Measurements from ENCODE around the gene MSL3B.

MSL3B gene

DNA sequence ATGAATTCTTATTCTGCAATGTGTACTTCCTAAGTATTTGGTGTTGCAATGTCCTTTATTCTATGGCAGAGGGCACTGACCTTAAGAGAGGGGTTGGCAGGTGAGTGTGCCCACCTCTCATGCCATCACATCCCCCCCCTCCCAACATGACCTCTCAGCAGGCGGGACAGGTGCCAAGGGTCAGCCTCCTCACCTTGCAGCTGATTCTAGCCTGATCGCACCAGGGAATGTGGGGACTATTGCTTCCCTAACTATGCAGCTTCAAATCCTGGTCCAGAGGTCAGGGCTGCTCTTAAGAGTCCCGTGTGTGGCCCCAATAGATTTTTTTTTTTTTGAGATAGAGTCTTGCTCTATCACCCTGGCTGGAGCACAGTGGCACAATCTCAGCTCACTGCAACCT lies 23.4 kb downstream of the MSL3B start:
- DNase-seq (ENCODE audit: low spot score), result no peak
- in situ Hi-C loops (cut with MboI; ENCODE audit: low pct_unique_long_range_greater_than_20kb, low sequenced_read_pairs, unreplicated experiment), result no loop called here
- TF ChIP-seq, protein P1, sequence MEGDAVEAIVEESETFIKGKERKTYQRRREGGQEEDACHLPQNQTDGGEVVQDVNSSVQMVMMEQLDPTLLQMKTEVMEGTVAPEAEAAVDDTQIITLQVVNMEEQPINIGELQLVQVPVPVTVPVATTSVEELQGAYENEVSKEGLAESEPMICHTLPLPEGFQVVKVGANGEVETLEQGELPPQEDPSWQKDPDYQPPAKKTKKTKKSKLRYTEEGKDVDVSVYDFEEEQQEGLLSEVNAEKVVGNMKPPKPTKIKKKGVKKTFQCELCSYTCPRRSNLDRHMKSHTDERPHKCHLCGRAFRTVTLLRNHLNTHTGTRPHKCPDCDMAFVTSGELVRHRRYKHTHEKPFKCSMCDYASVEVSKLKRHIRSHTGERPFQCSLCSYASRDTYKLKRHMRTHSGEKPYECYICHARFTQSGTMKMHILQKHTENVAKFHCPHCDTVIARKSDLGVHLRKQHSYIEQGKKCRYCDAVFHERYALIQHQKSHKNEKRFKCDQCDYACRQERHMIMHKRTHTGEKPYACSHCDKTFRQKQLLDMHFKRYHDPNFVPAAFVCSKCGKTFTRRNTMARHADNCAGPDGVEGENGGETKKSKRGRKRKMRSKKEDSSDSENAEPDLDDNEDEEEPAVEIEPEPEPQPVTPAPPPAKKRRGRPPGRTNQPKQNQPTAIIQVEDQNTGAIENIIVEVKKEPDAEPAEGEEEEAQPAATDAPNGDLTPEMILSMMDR (IDR thresholded peaks at IDR 0.05; ENCODE audit: extremely low read depth, insufficient read depth, missing control alignments), result no peak

DNA sequence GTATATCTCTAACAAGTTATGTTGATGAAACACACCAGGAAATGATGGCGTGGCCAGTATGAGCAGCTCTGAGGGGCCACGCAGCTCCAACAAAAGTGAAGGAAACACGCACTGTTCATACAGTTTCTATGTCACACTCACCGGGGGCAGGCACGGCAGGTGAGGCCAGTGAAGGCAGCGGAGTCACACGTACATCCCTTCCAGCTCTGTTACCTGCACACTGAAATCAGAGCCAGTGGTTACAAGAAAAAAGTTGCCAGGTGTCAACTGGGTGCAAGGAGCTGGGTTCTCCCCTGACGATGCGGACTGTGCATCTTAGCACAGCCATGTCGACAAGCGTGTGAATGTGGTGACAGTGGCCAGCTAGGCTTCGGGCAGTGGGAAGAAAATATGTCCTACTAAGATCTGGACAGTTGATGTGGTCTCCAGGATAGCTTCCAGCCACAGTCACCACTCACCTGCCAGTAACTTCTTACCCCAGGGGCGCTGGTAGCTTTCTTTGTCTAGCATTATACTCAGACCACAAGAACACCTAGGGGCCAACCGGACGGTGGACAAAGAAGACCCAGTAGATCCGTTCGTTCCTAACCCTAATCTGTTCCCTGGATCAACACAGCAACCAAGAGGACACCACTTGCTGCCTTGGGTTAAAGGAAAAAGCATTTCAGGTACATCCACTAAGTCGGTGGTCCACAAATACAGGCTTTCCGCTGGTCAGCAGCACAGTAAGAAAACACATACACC lies 23.9 kb downstream of the MSL3B start:
- in situ Hi-C loops (cut with MboI; ENCODE audit: low pct_unique_long_range_greater_than_20kb, low sequenced_read_pairs, unreplicated experiment), result no loop called here
- DNase-seq (ENCODE audit: low spot score), result no peak
- TF ChIP-seq, protein P1 (IDR thresholded peaks at IDR 0.05; ENCODE audit: extremely low read depth, insufficient read depth, missing control alignments), result no peak

DNA sequence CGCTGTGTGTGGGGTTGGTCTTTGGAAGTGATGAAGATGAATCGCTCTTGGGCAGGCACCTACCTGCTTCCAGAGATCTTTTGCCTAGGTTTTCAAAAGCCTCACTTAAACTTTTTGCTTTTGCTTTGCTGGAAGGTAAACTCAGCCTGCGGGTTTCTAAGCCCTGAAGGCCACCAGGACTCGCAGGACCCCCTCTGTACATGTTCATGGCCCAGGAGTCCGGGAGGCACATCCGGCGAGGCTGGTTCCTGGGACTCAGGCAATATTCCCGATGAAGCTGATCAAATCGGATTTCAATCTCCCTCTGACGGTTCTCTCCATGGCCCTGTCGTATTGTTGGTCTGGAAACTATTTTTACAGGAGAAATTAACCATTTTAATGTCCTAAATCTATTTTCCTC lies 27.0 kb downstream of the MSL3B start:
- in situ Hi-C loops (cut with MboI; ENCODE audit: low pct_unique_long_range_greater_than_20kb, low sequenced_read_pairs, unreplicated experiment), result no loop called here
- no peak for DNase-seq (ENCODE audit: low spot score)
- TF ChIP-seq, protein P1 (IDR thresholded peaks at IDR 0.05; ENCODE audit: extremely low read depth, insufficient read depth, missing control alignments), result no peak

DNA sequence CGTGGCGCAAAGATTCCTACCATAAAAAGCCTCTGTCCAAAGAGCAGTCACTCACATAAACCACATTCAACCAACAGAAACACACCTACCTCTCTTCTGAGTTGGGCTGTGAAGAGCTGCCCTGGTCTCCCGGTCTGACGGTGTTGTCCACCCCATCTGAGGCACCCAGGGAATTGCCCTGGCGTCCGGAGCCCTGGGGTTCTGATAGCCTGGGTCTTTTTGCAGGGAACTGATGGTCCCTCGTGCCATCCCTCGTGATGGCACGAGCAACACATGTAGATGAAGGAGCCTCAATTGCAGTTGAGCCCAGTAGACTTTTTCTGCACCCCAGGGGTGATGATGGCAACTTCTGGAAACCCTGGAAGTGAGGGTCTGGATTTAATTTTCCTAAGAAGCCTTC lies 27.7 kb downstream of the MSL3B start:
- DNase-seq (ENCODE audit: low spot score), result no peak
- in situ Hi-C loops (cut with MboI; ENCODE audit: low pct_unique_long_range_greater_than_20kb, low sequenced_read_pairs, unreplicated experiment), result no loop called here
- TF ChIP-seq, protein P1 (IDR thresholded peaks at IDR 0.05; ENCODE audit: extremely low read depth, insufficient read depth, missing control alignments), result no peak

DNA sequence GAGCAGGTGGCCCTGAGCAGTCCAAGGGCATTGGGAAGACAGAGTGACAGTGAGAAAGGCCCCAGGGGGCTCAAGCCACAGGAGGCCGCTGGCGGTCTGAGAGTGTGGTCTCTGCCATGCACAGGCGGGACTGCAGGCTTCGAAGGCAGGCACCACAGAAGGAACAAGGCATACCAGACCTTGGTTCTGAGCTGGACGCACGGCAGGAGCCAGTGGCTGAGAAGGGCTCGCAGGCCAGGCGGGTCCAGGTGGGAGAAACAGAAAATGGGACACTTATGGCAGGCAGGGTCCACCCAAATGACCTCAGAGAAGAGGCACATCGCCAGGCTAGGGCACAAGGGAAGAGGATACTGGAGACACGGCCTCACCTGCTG lies 28.8 kb downstream of the MSL3B start:
- TF ChIP-seq, protein P1 (IDR thresholded peaks at IDR 0.05; ENCODE audit: extremely low read depth, insufficient read depth, missing control alignments), result no peak
- in situ Hi-C loops (cut with MboI; ENCODE audit: low pct_unique_long_range_greater_than_20kb, low sequenced_read_pairs, unreplicated experiment), result no loop called here
- DNase-seq (ENCODE audit: low spot score), result no peak

DNA sequence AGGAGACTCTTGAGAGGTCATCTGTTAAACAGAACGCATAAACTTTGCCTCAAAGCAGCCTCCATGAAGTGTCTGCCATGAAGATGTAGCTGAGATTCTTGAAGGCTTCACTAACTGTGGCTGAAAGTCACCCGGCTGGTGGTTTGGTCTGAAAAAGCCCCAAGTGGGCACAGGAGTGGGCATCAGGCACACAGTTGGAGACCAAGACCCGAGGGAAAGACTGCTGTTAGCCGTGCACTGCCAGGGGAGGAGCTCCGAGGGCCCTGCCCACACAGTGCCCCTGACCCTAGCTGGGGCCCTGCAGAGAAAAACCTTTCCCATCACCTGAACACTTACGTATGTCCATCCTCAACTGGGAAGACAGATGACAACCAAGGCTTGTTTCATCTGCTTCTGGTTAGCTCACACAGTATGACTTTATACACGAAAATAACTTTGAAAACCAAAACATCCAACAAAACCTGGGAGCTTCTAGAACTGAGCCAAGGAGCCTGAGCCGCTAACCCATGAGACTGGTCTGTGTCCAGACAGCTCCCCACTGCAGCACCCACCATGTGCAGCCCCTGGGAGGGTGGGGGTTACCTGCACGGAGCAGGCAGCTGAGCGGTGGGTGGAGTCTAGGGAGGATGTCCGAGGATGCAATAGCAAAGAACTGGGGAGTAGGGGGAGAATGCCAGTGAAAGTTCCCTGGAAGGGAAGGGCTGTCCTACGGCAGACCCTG lies 29.3 kb downstream of the MSL3B start:
- DNase-seq (ENCODE audit: low spot score), result no peak
- TF ChIP-seq, protein P1 (IDR thresholded peaks at IDR 0.05; ENCODE audit: extremely low read depth, insufficient read depth, missing control alignments), result no peak
- in situ Hi-C loops (cut with MboI; ENCODE audit: low pct_unique_long_range_greater_than_20kb, low sequenced_read_pairs, unreplicated experiment), result no loop called here

All from GM13977 (cell line).